Measurements from ENCODE around the gene ALKBH5. TPM values are rescaled to one million over a fixed set of nuclear protein-coding genes. Genes with fewer than 3 reads are reported as not detected.

The ALKBH5 gene
- total RNA-seq, 2 experiments from 2014 or later: 99.3 to 125 TPM

DNA sequence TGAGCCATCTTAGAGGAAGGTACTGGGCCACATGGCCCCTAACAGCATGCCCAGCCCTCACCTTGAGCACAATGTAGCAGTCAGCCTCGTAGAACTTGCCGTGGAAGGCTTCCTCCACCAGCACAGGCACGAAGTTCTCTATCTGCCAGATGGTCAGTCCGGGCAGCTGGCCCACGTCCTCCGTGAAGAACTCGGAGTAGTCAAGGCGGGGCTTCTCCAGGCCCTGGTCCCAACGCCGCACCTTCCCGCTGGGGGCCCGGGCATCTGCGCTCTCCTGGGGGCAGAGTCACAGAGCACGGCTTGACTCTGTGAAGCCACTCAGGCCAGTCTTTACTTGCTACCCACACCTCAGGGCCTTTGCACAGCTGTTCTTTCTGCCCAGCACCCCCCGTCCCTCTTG is 67.6 kb downstream of the ALKBH5 start:
- BruUV-seq (replicated peaks): no TSS peak

DNA sequence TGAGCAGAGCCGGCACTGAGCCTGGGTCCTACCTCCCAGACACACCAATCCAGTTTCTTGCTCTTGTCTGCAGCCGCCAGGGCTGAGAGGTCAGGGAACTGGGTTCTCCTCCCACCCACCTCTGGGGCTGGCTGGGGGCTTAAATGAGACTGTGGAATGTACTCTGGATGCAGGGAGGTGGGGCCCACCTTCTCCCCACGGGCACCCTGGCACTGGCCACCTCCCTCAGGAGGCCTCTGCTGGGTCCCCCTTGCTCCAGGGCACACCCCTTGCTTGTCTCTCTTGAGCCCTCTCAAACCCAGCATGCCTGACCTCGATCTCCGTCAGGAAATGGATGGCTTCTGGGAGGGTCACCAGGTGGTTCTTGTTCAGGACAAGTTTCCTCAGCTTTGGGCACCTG is 68.5 kb downstream of the ALKBH5 start:
- Histone ChIP-seq H2AFZ (ENCODE audit: low read length) (no peak overlapping the region), H3K4me2 (ENCODE audit: low read length) (no peak overlapping the region), H3K4me3 (ENCODE audit: low read depth, low read length, poor library complexity, severe bottlenecking) (no peak overlapping the region), H3K79me2 (ENCODE audit: insufficient read depth, low read depth, low read length) (peaks cover 3% of the 10 kb centered on the region; the same call in 1 of the 2 replicates), H3K9me3 (ENCODE audit: low read length) (no peaks in the 10 kb centered on the region), H3K9me2 (ENCODE audit: insufficient read depth, low read length) (no peaks in the 10 kb centered on the region), H3K36me3 (ENCODE audit: insufficient read depth, low read length) (peaks cover 83% of the 10 kb centered on the region), H3K27ac (ENCODE audit: low read depth, low read length, poor library complexity, severe bottlenecking) (no peak overlapping the region), H3K4me1 (ENCODE audit: insufficient read depth, low read length, poor library complexity, severe bottlenecking) (peaks cover 5% of the 10 kb centered on the region), H4K20me1 (ENCODE audit: insufficient read depth, low read length) (no peaks in the 10 kb centered on the region)
- TF ChIP-seq EZH2phosphoT487 (IDR thresholded peaks at IDR 0.05; ENCODE audit: borderline replicate concordance, low read depth, low read length): no peak
- TF ChIP-seq, protein P1, sequence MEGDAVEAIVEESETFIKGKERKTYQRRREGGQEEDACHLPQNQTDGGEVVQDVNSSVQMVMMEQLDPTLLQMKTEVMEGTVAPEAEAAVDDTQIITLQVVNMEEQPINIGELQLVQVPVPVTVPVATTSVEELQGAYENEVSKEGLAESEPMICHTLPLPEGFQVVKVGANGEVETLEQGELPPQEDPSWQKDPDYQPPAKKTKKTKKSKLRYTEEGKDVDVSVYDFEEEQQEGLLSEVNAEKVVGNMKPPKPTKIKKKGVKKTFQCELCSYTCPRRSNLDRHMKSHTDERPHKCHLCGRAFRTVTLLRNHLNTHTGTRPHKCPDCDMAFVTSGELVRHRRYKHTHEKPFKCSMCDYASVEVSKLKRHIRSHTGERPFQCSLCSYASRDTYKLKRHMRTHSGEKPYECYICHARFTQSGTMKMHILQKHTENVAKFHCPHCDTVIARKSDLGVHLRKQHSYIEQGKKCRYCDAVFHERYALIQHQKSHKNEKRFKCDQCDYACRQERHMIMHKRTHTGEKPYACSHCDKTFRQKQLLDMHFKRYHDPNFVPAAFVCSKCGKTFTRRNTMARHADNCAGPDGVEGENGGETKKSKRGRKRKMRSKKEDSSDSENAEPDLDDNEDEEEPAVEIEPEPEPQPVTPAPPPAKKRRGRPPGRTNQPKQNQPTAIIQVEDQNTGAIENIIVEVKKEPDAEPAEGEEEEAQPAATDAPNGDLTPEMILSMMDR (conservative IDR thresholded peaks at IDR 0.05; ENCODE audit: low read length): no peak
- no TSS peak for BruUV-seq (replicated peaks)
- intact Hi-C loops (cut with micrococcal nuclease; ENCODE audit: unreplicated experiment): no loop called here
- ChIA-PET CTCF (ENCODE audit: unreplicated experiment) (no interaction called here), POLR2A (no interaction called here)
- no peak for DNase-seq (ENCODE audit: low spot score)

More for the DNA sequence above, 67.6 kb downstream of the ALKBH5 start:
- Histone ChIP-seq H3K79me2 (ENCODE audit: insufficient read depth, low read depth, low read length) (no peaks in the 10 kb centered on the region), H3K4me3 (ENCODE audit: low read depth, low read length, poor library complexity, severe bottlenecking) (no peak overlapping the region), H3K27ac (ENCODE audit: low read depth, low read length, poor library complexity, severe bottlenecking) (no peak overlapping the region), H3K4me2 (ENCODE audit: low read length) (no peak overlapping the region), H2AFZ (ENCODE audit: low read length) (no peak overlapping the region), H3K9me2 (ENCODE audit: insufficient read depth, low read length) (no peaks in the 10 kb centered on the region), H3K36me3 (ENCODE audit: insufficient read depth, low read length) (peaks cover 87% of the 10 kb centered on the region), H3K9me3 (ENCODE audit: low read length) (no peaks in the 10 kb centered on the region), H4K20me1 (ENCODE audit: insufficient read depth, low read length) (no peaks in the 10 kb centered on the region), H3K4me1 (ENCODE audit: insufficient read depth, low read length, poor library complexity, severe bottlenecking) (no peaks in the 10 kb centered on the region)
- CTCF ChIA-PET (ENCODE audit: unreplicated experiment): no interaction called here
- TF ChIP-seq EZH2phosphoT487 (IDR thresholded peaks at IDR 0.05; ENCODE audit: borderline replicate concordance, low read depth, low read length): no peak
- TF ChIP-seq, protein P1 (conservative IDR thresholded peaks at IDR 0.05; ENCODE audit: low read length): no peak
- DNase-seq (ENCODE audit: low spot score): no peak
- POLR2A ChIA-PET: no interaction called here
- intact Hi-C loops (cut with micrococcal nuclease; ENCODE audit: unreplicated experiment): no loop called here

DNA sequence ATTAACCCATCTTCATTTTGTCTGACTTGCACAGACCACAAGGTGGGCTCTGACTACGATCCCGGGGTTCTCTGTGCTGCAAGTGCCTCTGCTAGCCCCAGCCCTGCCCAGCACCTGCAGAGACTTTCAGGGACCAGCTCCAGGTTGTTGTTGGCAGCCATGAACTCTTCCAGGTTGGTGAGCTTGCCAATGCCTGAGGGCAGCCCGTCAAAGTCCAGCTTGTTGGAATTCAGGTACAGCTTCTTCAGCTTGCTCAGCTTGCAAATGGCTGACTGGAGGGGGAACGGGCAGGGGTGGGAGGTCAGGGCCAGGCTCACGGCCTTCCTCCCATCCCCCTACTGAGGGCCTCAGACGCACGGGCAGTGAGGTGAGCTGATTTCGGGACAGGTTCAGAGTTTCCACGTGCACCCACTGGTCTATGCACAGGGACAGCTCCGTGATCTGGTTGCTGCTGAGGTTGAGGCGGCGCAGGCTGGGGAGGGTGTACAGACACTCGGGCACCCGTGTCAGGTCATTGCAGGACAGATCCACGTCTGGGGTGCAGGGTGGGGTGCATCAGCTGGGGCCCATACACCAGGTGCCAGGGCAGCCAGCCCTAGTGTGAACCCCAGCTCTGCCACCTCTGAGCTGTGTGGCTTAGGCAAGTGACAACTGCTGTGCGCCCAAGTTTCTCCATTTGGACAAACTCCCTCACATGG is 69.7 kb downstream of the ALKBH5 start:
- Histone ChIP-seq H4K20me1 (ENCODE audit: insufficient read depth, low read length) (no peaks in the 10 kb centered on the region), H3K36me3 (ENCODE audit: insufficient read depth, low read length) (peaks cover 73% of the 10 kb centered on the region), H3K79me2 (ENCODE audit: insufficient read depth, low read depth, low read length) (peaks cover 15% of the 10 kb centered on the region; the same call in 1 of the 2 replicates), H3K4me2 (ENCODE audit: low read length) (no peak overlapping the region), H3K4me1 (ENCODE audit: insufficient read depth, low read length, poor library complexity, severe bottlenecking) (peaks cover 10% of the 10 kb centered on the region), H3K27ac (ENCODE audit: low read depth, low read length, poor library complexity, severe bottlenecking) (no peak overlapping the region), H2AFZ (ENCODE audit: low read length) (no peak overlapping the region), H3K4me3 (ENCODE audit: low read depth, low read length, poor library complexity, severe bottlenecking) (no peak overlapping the region), H3K9me2 (ENCODE audit: insufficient read depth, low read length) (no peaks in the 10 kb centered on the region), H3K9me3 (ENCODE audit: low read length) (no peaks in the 10 kb centered on the region)
- ChIA-PET CTCF (ENCODE audit: unreplicated experiment) (no interaction called here), POLR2A (no interaction called here)
- intact Hi-C loops (cut with micrococcal nuclease; ENCODE audit: unreplicated experiment): no loop called here
- TF ChIP-seq, protein P1 (conservative IDR thresholded peaks at IDR 0.05; ENCODE audit: low read length): no peak
- TF ChIP-seq EZH2phosphoT487 (IDR thresholded peaks at IDR 0.05; ENCODE audit: borderline replicate concordance, low read depth, low read length): no peak
- no TSS peak for BruUV-seq (replicated peaks)
- no peak for DNase-seq (ENCODE audit: low spot score)

All from OCI-LY7 (cell line).